K562 (cell line): ENCODE measurements around the gene NOL4L. TPM values are rescaled to one million over a fixed set of nuclear protein-coding genes. Genes with fewer than 3 reads are reported as not detected.

ENCODE experiments used
- ARID1B ChIP-seq: fragments of 450-650 bp; IDR thresholded peaks from 2 replicates; pipeline ENCODE4 v1.6.1; 2016; ENCODE audit warnings: antibody characterized with exemption, mild to moderate bottlenecking, inconsistent platforms
- BCL6 ChIP-seq: fragments of 250-450 bp; sonication (Bioruptor Pico); IDR thresholded peaks from 2 replicates; pipeline ENCODE4 v1.4.0; 2020
- CBX8 ChIP-seq: fragments of 200-600 bp; sonication (generic); IDR thresholded peaks from 2 replicates; pipeline ENCODE4 v1.6.1; 2012; ENCODE audit warnings: borderline replicate concordance, mixed run types, low read depth, mild to moderate bottlenecking, moderate library complexity, mixed read lengths, low read length, control low read depth, inconsistent platforms; ENCODE audit not compliant: poor library complexity, severe bottlenecking; ENCODE audit errors: extremely low read depth
- COPS2 ChIP-seq: fragments of 450-650 bp; conservative IDR thresholded peaks from 2 replicates; pipeline ENCODE4 v1.6.1; 2016; ENCODE audit warnings: mild to moderate bottlenecking, moderate library complexity
- EHMT2 ChIP-seq: fragments of 450-650 bp; IDR thresholded peaks from 2 replicates; pipeline ENCODE4 v1.6.1; 2018; ENCODE audit warnings: antibody characterized with exemption
- ETV1 ChIP-seq: fragments of 450-650 bp; conservative IDR thresholded peaks from 2 replicates; pipeline ENCODE4 v1.6.1; 2016; ENCODE audit warnings: missing genetic modification characterization, control low read depth, low read depth, missing compliant biosample characterization
- FOXA3 ChIP-seq, 2 experiments: fragments of 450-650 bp in 1 of 2; sonication (generic) in 1 of 2; formaldehyde crosslinking; IDR thresholded peaks in 1 of 2; conservative IDR thresholded peaks in 1 of 2; 2 replicates each; pipeline versions ENCODE4 v1.4.0 to v1.8.0; 2020 to 2022; ENCODE audit warnings: mild to moderate bottlenecking in 2 of 2, missing genetic modification reagents in 1 of 2
- HNRNPLL ChIP-seq: fragments of 200-400 bp; formaldehyde crosslinking; IDR thresholded peaks from 2 replicates; pipeline ENCODE4 v1.6.1; 2017; ENCODE audit warnings: low read length, low read depth, mild to moderate bottlenecking; ENCODE audit not compliant: poor library complexity, severe bottlenecking
- IFI16 ChIP-seq: fragments of 250-450 bp; sonication (Bioruptor Pico); IDR thresholded peaks from 2 replicates; pipeline ENCODE4 v2.1.2; 2022; ENCODE audit warnings: mild to moderate bottlenecking, inconsistent platforms
- NCOR1 ChIP-seq: fragments of 450-650 bp; IDR thresholded peaks from 2 replicates; pipeline ENCODE4 v1.6.1; 2016; ENCODE audit warnings: mild to moderate bottlenecking, moderate library complexity
- NR3C1 ChIP-seq: sonication (generic); formaldehyde crosslinking; IDR thresholded peaks from 2 replicates; pipeline ENCODE4 v1.8.1; 2022; ENCODE audit warnings: missing genetic modification reagents
- POLR3G ChIP-seq: IDR thresholded peaks from 2 replicates; pipeline ENCODE4 v1.6.1; 2011; ENCODE audit not compliant: insufficient read length, insufficient replicate concordance; ENCODE audit errors: extremely low read depth
- RREB1 ChIP-seq: fragments of 250-450 bp; sonication (Bioruptor Pico); IDR thresholded peaks from 2 replicates; pipeline ENCODE4 v1.4.0; 2020
- STAT6 ChIP-seq: sonication (generic); formaldehyde crosslinking; IDR thresholded peaks from 2 replicates; pipeline ENCODE4 v1.8.1; 2023; ENCODE audit warnings: mild to moderate bottlenecking, missing genetic modification reagents
- ZNF511 ChIP-seq: sonication (generic); formaldehyde crosslinking; IDR thresholded peaks from 2 replicates; pipeline ENCODE4 v1.8.0; 2022; ENCODE audit warnings: mild to moderate bottlenecking, missing genetic modification reagents
- ZNF561 ChIP-seq: fragments of 450-650 bp; formaldehyde crosslinking; conservative IDR thresholded peaks from 2 replicates; pipeline ENCODE4 v1.4.0; 2020; ENCODE audit warnings: mild to moderate bottlenecking, moderate library complexity
- ZNF707 ChIP-seq: fragments of 250-450 bp; sonication (Bioruptor Pico); conservative IDR thresholded peaks from 2 replicates; pipeline ENCODE4 v1.8.0; 2022; ENCODE audit warnings: inconsistent platforms, mild to moderate bottlenecking, moderate library complexity
- polyA plus RNA-seq, 8 experiments: library from polyadenylated mRNA; depleted of rRNA in 4 of 8; stranded (reverse) in 5 of 8; unstranded in 3 of 8; fragments of >200 nt; fragmentation: Nextera tagmentation in 2 of 8; fragmentation: Illumina TruSeq in 1 of 8; extraction: Ambion mirVana in 2 of 8; extraction: Trizol in 1 of 8; gene quantifications; 2 replicates each; pipeline versions ENCODE4 v1.2.1 to v1.2.3, GENCODE V29; 2011 to 2014; ENCODE audit warnings: inconsistent platforms in 1 of 8, missing spikeins in 1 of 8
- total RNA-seq, 7 experiments: library from RNA; depleted of rRNA in 6 of 7; stranded (reverse); fragments of >200 nt in 6 of 7; fragmentation: Illumina TruSeq in 2 of 7; extraction: Trizol in 2 of 7; gene quantifications; 2 replicates each; pipeline versions ENCODE4 v1.2.1 to v1.2.3, GENCODE V29; 2011 to 2021; ENCODE audit warnings: low replicate concordance in 1 of 7

Gene NOL4L
- total and polyA plus RNA-seq, 9 of the 15 experiments (the other 6 are each of a cell fraction or from before 2014, with no cell fraction given) = 5.1 to 36.2 (median 13.6) TPM

GRCh38 chr20:32582659-32583580, 2.2 kb downstream of the NOL4L start (continued):
- TF ChIP-seq STAT6 (CRISPR knock-in tag) = no peak
- no peak for TF ChIP-seq IFI16 (CRISPR knock-in tag)
- TF ChIP-seq ETV1 (tag) = no peak
- TF ChIP-seq ZNF511 = no peak
- no peak for TF ChIP-seq BCL6
- no peak for TF ChIP-seq POLR3G
- no peak for TF ChIP-seq NCOR1
- peak; percentile 21 for TF ChIP-seq HNRNPLL
- TF ChIP-seq CBX8 = no peak
- TF ChIP-seq ZNF561 (CRISPR knock-in tag) = no peak
- TF ChIP-seq FOXA3 (CRISPR knock-in tag; conservative IDR thresholded peaks at IDR 0.05 in 1 of 2, IDR thresholded peaks at IDR 0.05 in 1 of 2) = no peak
- no peak for TF ChIP-seq ARID1B
- no peak for TF ChIP-seq RREB1 (CRISPR knock-in tag)
- TF ChIP-seq ZNF707 (CRISPR knock-in tag) = no peak
- no peak for TF ChIP-seq EHMT2
- TF ChIP-seq NR3C1 (CRISPR knock-in tag) = 0 out of 2 replicates have a peak, but pooled peaks have one; percentile 2
- no peak for TF ChIP-seq COPS2
